HG02884 (cell line): ENCODE data around the gene LATS2.
A peak's percentile ranks its signal among the peaks of the same experiment; 100 is the strongest.

Experiments used
- ATAC-seq: cut with Tn5 transposase; IDR thresholded peaks from one replicate; pipeline ENCODE4 v1.9.1; 2021; ENCODE audit warnings: mild to moderate bottlenecking, moderate library complexity; ENCODE audit not compliant: unreplicated experiment

Gene LATS2

GRCh38 chr13:21048901-21049698 lies 12.3 kb downstream of the LATS2 start:
- no peak for ATAC-seq

- ATAC-seq: no peak
These were observed 13.6 kb downstream of the LATS2 start for GRCh38 chr13:21047591-21048282.

GRCh38 chr13:21047087-21047486 lies 14.3 kb downstream of the LATS2 start:
- no peak for ATAC-seq

- ATAC-seq: no peak
These were observed 15.2 kb downstream of the LATS2 start for GRCh38 chr13:21046203-21046602.

GRCh38 chr13:21045100-21045499 lies 16.3 kb downstream of the LATS2 start:
- ATAC-seq: no peak

GRCh38 chr13:21043898-21044297 lies 17.5 kb downstream of the LATS2 start:
- ATAC-seq: no peak

GRCh38 chr13:21040120-21040826 lies 21.1 kb downstream of the LATS2 start:
- ATAC-seq: no peak

GRCh38 chr13:21039097-21039800 lies 22.1 kb downstream of the LATS2 start:
- no peak for ATAC-seq

GRCh38 chr13:21037656-21038055 lies 23.7 kb downstream of the LATS2 start:
- ATAC-seq: no peak

GRCh38 chr13:21035498-21035897 lies 25.9 kb downstream of the LATS2 start:
- ATAC-seq: no peak

GRCh38 chr13:21034603-21035191 lies 26.7 kb downstream of the LATS2 start:
- peak; percentile 54 for ATAC-seq

- ATAC-seq: no peak
These were observed 27.4 kb downstream of the LATS2 start for GRCh38 chr13:21033856-21034602.

- no peak for ATAC-seq
These were observed 28.1 kb downstream of the LATS2 start for GRCh38 chr13:21033212-21033840.

- ATAC-seq: no peak
These were observed 28.7 kb downstream of the LATS2 start for GRCh38 chr13:21032656-21033055.

GRCh38 chr13:21031594-21032275 lies 29.7 kb downstream of the LATS2 start:
- ATAC-seq: no peak

- ATAC-seq: no peak
These were observed 35.8 kb downstream of the LATS2 start for GRCh38 chr13:21025539-21025938.

GRCh38 chr13:21022056-21022979 lies 39.1 kb downstream of the LATS2 start:
- no peak for ATAC-seq

- no peak for ATAC-seq
These were observed 40.8 kb downstream of the LATS2 start for GRCh38 chr13:21020581-21020980.
